ENCODE data around the gene ITIH4.

The ITIH4 gene

GRCh38 chr3:52870471-52870870, 40.0 kb upstream of the ITIH4 start:
- Mint-ChIP-seq H3K4me1 (peaks cover 20% of the 10 kb centered on the region), H3K27ac (no peak overlapping the region), H3K36me3 (ENCODE audit: low read depth) (peaks cover 12% of the 10 kb centered on the region), H3K27me3 (ENCODE audit: low read depth, poor library complexity) (peaks cover 6% of the 10 kb centered on the region), H3K4me3 (no peak overlapping the region), H3K9me3 (peaks cover 9% of the 10 kb centered on the region)
- no peak for TF ChIP-seq CTCF (IDR thresholded peaks at IDR 0.05)
- no peak for DNase-seq

- Mint-ChIP-seq H3K27ac (no peak overlapping the region), H3K27me3 (ENCODE audit: low read depth, poor library complexity) (peaks cover 3% of the 10 kb centered on the region), H3K36me3 (ENCODE audit: low read depth) (peaks cover 29% of the 10 kb centered on the region), H3K4me3 (no peak overlapping the region), H3K4me1 (peaks cover 11% of the 10 kb centered on the region), H3K9me3 (peaks cover 39% of the 10 kb centered on the region)
- no peak for TF ChIP-seq CTCF (IDR thresholded peaks at IDR 0.05)
- no peak for DNase-seq
Observed at GRCh38 chr3:52866427-52866826, 36.0 kb upstream of the ITIH4 start.

- Mint-ChIP-seq H3K4me1 (peaks cover 11% of the 10 kb centered on the region), H3K9me3 (peaks cover 39% of the 10 kb centered on the region), H3K27me3 (ENCODE audit: low read depth, poor library complexity) (peaks cover 3% of the 10 kb centered on the region), H3K4me3 (no peak overlapping the region), H3K36me3 (ENCODE audit: low read depth) (peaks cover 29% of the 10 kb centered on the region), H3K27ac (no peak overlapping the region)
- TF ChIP-seq CTCF (IDR thresholded peaks at IDR 0.05), result no peak
- DNase-seq, result no peak
Observed at GRCh38 chr3:52865994-52866393, 35.5 kb upstream of the ITIH4 start.

GRCh38 chr3:52860424-52860768, 29.9 kb upstream of the ITIH4 start:
- no peaks in the 10 kb centered on the region for H3K4me1 Mint-ChIP-seq
- peaks cover 32% of the 10 kb centered on the region for H3K9me3 Mint-ChIP-seq
- no peak overlapping the region for H3K27ac Mint-ChIP-seq
- TF ChIP-seq CTCF (IDR thresholded peaks at IDR 0.05), result no peak
- peaks cover 4% of the 10 kb centered on the region for H3K27me3 Mint-ChIP-seq (ENCODE audit: low read depth, poor library complexity)
- H3K36me3 Mint-ChIP-seq (ENCODE audit: low read depth), result peaks cover 28% of the 10 kb centered on the region
- no peak for DNase-seq
- no peak overlapping the region for H3K4me3 Mint-ChIP-seq

- no peak for TF ChIP-seq CTCF (IDR thresholded peaks at IDR 0.05)
- peaks cover 25% of the 10 kb centered on the region for H3K36me3 Mint-ChIP-seq (ENCODE audit: low read depth)
- H3K4me3 Mint-ChIP-seq, result no peak overlapping the region
- H3K4me1 Mint-ChIP-seq, result no peaks in the 10 kb centered on the region
- H3K27ac Mint-ChIP-seq, result no peak overlapping the region
- no peak for DNase-seq
- peaks cover 4% of the 10 kb centered on the region for H3K27me3 Mint-ChIP-seq (ENCODE audit: low read depth, poor library complexity)
- H3K9me3 Mint-ChIP-seq, result peaks cover 26% of the 10 kb centered on the region
Observed at GRCh38 chr3:52859686-52860423, 29.4 kb upstream of the ITIH4 start.

- Mint-ChIP-seq H3K36me3 (ENCODE audit: low read depth) (peaks cover 17% of the 10 kb centered on the region), H3K9me3 (peaks cover 7% of the 10 kb centered on the region), H3K4me1 (no peaks in the 10 kb centered on the region), H3K4me3 (no peak overlapping the region), H3K27me3 (ENCODE audit: low read depth, poor library complexity) (peaks cover 4% of the 10 kb centered on the region), H3K27ac (no peak overlapping the region)
- TF ChIP-seq CTCF (IDR thresholded peaks at IDR 0.05), result no peak
- no peak for DNase-seq
Observed at GRCh38 chr3:52857864-52858263, 27.4 kb upstream of the ITIH4 start.
